GM19372 (cell line): ENCODE measurements around the gene NEK7.
A peak's percentile ranks its signal among the peaks of the same experiment; 100 is the strongest.
"Not testable (repeated sequence)": the region's sequence is repeated elsewhere in the genome, so short reads cannot be mapped to it uniquely, and the experiment has no call there.

ENCODE experiments used
- ATAC-seq: cut with Tn5 transposase; IDR thresholded peaks from one replicate; pipeline ENCODE4 v1.9.1; 2021; ENCODE audit warnings: mild to moderate bottlenecking, low read depth, moderate library complexity; ENCODE audit not compliant: unreplicated experiment

The NEK7 gene

GRCh38 chr1:198156745-198157240, at the start of gene NEK7:
NEK7 (plus strand) TSS chr1:198156998; CDS start chr1:198232581, 75,583 bp downstream.
- ATAC-seq, result peak; percentile 39

- no peak for ATAC-seq
Measured at GRCh38 chr1:198107091-198107501, 49.7 kb upstream of the NEK7 start.

- no peak for ATAC-seq
Measured at GRCh38 chr1:198108636-198109370, 48.0 kb upstream of the NEK7 start.

- no peak for ATAC-seq
Measured at GRCh38 chr1:198109371-198109715, 47.5 kb upstream of the NEK7 start.

GRCh38 chr1:198113342-198113750, 43.5 kb upstream of the NEK7 start:
- ATAC-seq, result no peak

- ATAC-seq, result no peak
Measured at GRCh38 chr1:198116069-198116468, 40.7 kb upstream of the NEK7 start.

- ATAC-seq, result no peak
Measured at GRCh38 chr1:198116469-198116868, 40.3 kb upstream of the NEK7 start.

GRCh38 chr1:198117267-198117666, 39.5 kb upstream of the NEK7 start:
- ATAC-seq, result no peak

GRCh38 chr1:198118134-198118533, 38.7 kb upstream of the NEK7 start:
- ATAC-seq, result no peak

- ATAC-seq, result no peak
Measured at GRCh38 chr1:198119906-198120305, 36.9 kb upstream of the NEK7 start.

GRCh38 chr1:198121056-198121826, 35.6 kb upstream of the NEK7 start:
- no peak for ATAC-seq

- ATAC-seq, result no peak
Measured at GRCh38 chr1:198122693-198123092, 34.1 kb upstream of the NEK7 start.

- ATAC-seq, result no peak
Measured at GRCh38 chr1:198123133-198123532, 33.7 kb upstream of the NEK7 start.

- no peak for ATAC-seq
Measured at GRCh38 chr1:198124673-198125072, 32.1 kb upstream of the NEK7 start.

GRCh38 chr1:198125995-198126735, 30.6 kb upstream of the NEK7 start:
- ATAC-seq, result no peak

- ATAC-seq, result no peak
Measured at GRCh38 chr1:198128533-198128932, 28.3 kb upstream of the NEK7 start.

GRCh38 chr1:198130053-198130452, 26.7 kb upstream of the NEK7 start:
- ATAC-seq, result not testable (repeated sequence)

- ATAC-seq, result peak; percentile 74
Measured at GRCh38 chr1:198132060-198132781, 24.6 kb upstream of the NEK7 start.

- no peak for ATAC-seq
Measured at GRCh38 chr1:198134252-198134651, 22.5 kb upstream of the NEK7 start.

GRCh38 chr1:198135366-198135765, 21.4 kb upstream of the NEK7 start:
- ATAC-seq, result no peak
